ENCODE measurements around the gene ANKS6. TPM values are rescaled to one million over a fixed set of nuclear protein-coding genes. Genes with fewer than 3 reads are reported as not detected.

Gene ANKS6
- total and polyA plus RNA-seq, 2 of the 4 experiments (the other 2 are of a cell fraction), result 9.0 to 23.6 TPM

- H3K23ac ChIP-seq (ENCODE audit: low read depth, low read length), result no peak overlapping the region
- no peak overlapping the region for H2BK20ac ChIP-seq (ENCODE audit: low read depth, low read length)
- H2BK5ac ChIP-seq (ENCODE audit: low read depth, low read length, poor library complexity, severe bottlenecking), result no peak overlapping the region
- BruUV-seq (replicated peaks), result no TSS peak
- no peak overlapping the region for H3K27ac ChIP-seq (ENCODE audit: insufficient read depth, low read length)
- H3K14ac ChIP-seq (replicated peaks; ENCODE audit: low read depth, low read length), result no peak overlapping the region
- H3K9me3 ChIP-seq (ENCODE audit: control insufficient read depth, insufficient read depth, low read length), result no peaks in the 10 kb centered on the region
- no peak overlapping the region for H4K91ac ChIP-seq (ENCODE audit: insufficient read depth, low read depth, low read length)
- no peaks in the 10 kb centered on the region for H3K27me3 ChIP-seq (ENCODE audit: control insufficient read depth, insufficient read depth, low read length)
- WGBS, 2 experiments (ENCODE audit: extremely low coverage in 2 of 2, insufficient read length in 1 of 2), result 97% methylated on average over 8 of the region's 8 CpGs; no CpG with 5 or more reads in 1 of the 2 experiments
- ChIA-PET POLR2A (ENCODE audit: unreplicated experiment) (no interaction called here), CTCF (no interaction called here)
- H3K9ac ChIP-seq (ENCODE audit: low read depth, low read length), result no peak overlapping the region
- no peak overlapping the region for H3K56ac ChIP-seq (ENCODE audit: extremely low read depth, insufficient read depth, low read length)
- no peaks in the 10 kb centered on the region; the same call in 1 of the 2 replicates for H4K20me1 ChIP-seq (ENCODE audit: insufficient read depth, low read length)
- H2BK120ac ChIP-seq (ENCODE audit: low read depth, low read length), result no peak overlapping the region
- H3K9me1 ChIP-seq (ENCODE audit: insufficient read depth, low read length), result 0 out of 2 replicates have a peak, but pooled peaks cover 3% of the 10 kb centered on the region
- H3K36me3 ChIP-seq (ENCODE audit: control insufficient read depth, insufficient read depth, low read length), result peaks cover 25% of the 10 kb centered on the region
- peak overlapping the region; percentile 9 for H2AK9ac ChIP-seq (replicated peaks; ENCODE audit: low read depth, low read length, poor library complexity)
- in situ Hi-C loops (cut with MboI; ENCODE audit: low sequenced_read_pairs), result no loop called here
- H3K18ac ChIP-seq (ENCODE audit: low read depth, low read length), result no peak overlapping the region
- no peak overlapping the region for H2BK15ac ChIP-seq (ENCODE audit: low read depth, low read length)
- H3K4me3 ChIP-seq (ENCODE audit: insufficient read depth, low read depth, low read length), result no peak overlapping the region
- DNase-seq, result no peak
- TF ChIP-seq RFX5 (IDR thresholded peaks at IDR 0.05; ENCODE audit: low read depth, low read length), result no peak
- no peak for TF ChIP-seq CEBPB (IDR thresholded peaks at IDR 0.05; ENCODE audit: low read depth, low read length)
- TF ChIP-seq MAFK (IDR thresholded peaks at IDR 0.05; ENCODE audit: low read depth, low read length), result no peak
- TF ChIP-seq ELK1 (IDR thresholded peaks at IDR 0.05; ENCODE audit: borderline replicate concordance, low read depth, low read length), result no peak
- no peak for TF ChIP-seq USF2 (IDR thresholded peaks at IDR 0.05; ENCODE audit: low read depth, low read length)
- TF ChIP-seq CHD1 (IDR thresholded peaks at IDR 0.05; ENCODE audit: low read depth, low read length), result no peak
- no peak for TF ChIP-seq MAZ (IDR thresholded peaks at IDR 0.05; ENCODE audit: borderline replicate concordance, low read depth, low read length)
- TF ChIP-seq NFE2L2 (IDR thresholded peaks at IDR 0.05; ENCODE audit: low read depth, low read length), result no peak
- TF ChIP-seq SMC3 (IDR thresholded peaks at IDR 0.05; ENCODE audit: low read depth, low read length), result no peak
- no peak overlapping the region for H3K4me2 ChIP-seq (ENCODE audit: low read depth, low read length)
- dilution Hi-C loops (cut with HindIII; ENCODE audit: low sequenced_read_pairs, unreplicated experiment), result no loop called here
- no peak for ATAC-seq (ENCODE audit: low read depth)
- peaks cover 0 to 8% of the 10 kb centered on the region in 2 experiments; a peak in 2 of 4 replicates for H3K79me1 ChIP-seq (ENCODE audit: low read depth in 1 of 2, low read length in 2 of 2)
- H3K4ac ChIP-seq (ENCODE audit: low read depth, low read length), result no peak overlapping the region
- no peak overlapping the region for H2AFZ ChIP-seq (replicated peaks; ENCODE audit: low read length, poor library complexity)
- intact Hi-C loops (cut with micrococcal nuclease), result loop anchor here (5.0 kb wide), 1 partner anchor 291 kb away; no protein-coding TSS in a partner anchor
- 0 out of 2 replicates have a peak, but pooled peaks cover 1% of the 10 kb centered on the region for H3K4me1 ChIP-seq (ENCODE audit: control insufficient read depth, insufficient read depth, low read length)
- no peak overlapping the region for H4K5ac ChIP-seq (ENCODE audit: low read depth, low read length)
- H2AK5ac ChIP-seq (ENCODE audit: low read depth, low read length), result no peak overlapping the region
- H4K8ac ChIP-seq (ENCODE audit: low read depth in 2 of 2, low read length in 2 of 2), result no peak overlapping the region
Observed at GRCh38 chr9:98778251-98778650, 18.1 kb downstream of the ANKS6 start.

Measured in IMR-90 (cell line).